Left cardiac atrium (tissue), 4 donors: ENCODE results near the gene C20orf173. TPM values are rescaled to one million over a fixed set of nuclear protein-coding genes. Genes with fewer than 3 reads are reported as not detected.

Experiments
- ATAC-seq, 2 donors: fragments of 200-7000 bp; cut with Tn5 transposase; one replicate each; pipeline ENCODE4 v1.9.1; 2020; ENCODE audit warnings: mild to moderate bottlenecking in 2 of 2, moderate library complexity in 2 of 2
- DNase-seq: peaks from one replicate; pipeline ENCODE4 v3.0.0-alpha.2; 2020
- intact Hi-C, 2 donors: fragments of 100-400 bp; cut with DNase I; formaldehyde crosslinking; loops; one replicate each; pipeline versions ENCODE4 v1.14.1 to v1.15.1; 2022 to 2023
- total RNA-seq, 2 donors: library from RNA; stranded (reverse); fragmentation: NEBNext Ultra II Directional; extraction: Animal tissue kit (Norgen Biotek cat#: 25700); gene quantifications; one replicate each; pipeline ENCODE4 v1.2.1, GENCODE V29; 2021
- donor health status: DM: no; HTN: yes; CAD: no.
- donor health status: DM: no; HTN: yes; CAD: no; lungs with severe emphysema.
- donor health status: DM: yes; HTN: yes; CAD: no.
- donor health status: Dilated cardiomyopathy.

The C20orf173 gene
- total RNA-seq, 2 donors from 2014 or later = not detected

- no peak for ATAC-seq
- intact Hi-C loops = no loop called here
- DNase-seq = no peak
Measured at GRCh38 chr20:35487479-35487878, 42.0 kb downstream of the C20orf173 start.

DNA sequence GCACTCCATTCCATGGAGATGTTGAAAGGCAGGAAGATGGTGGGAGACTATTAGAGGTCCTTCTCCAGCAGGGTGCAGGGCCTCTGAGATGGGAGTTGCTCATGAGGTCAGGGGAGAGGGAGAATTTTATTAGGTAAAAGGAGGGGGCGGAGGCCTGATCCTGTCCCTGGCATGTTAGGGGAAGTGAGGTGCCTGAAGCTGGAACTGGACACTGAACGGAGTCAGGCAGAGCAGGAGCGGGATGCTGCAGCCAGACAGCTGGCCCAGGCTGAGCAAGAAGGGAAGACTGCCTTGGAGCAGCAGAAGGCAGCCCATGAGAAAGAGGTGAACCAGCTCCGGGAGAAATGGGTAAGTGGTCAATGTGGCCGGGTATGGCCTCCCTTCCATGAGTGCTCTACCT is 49.7 kb downstream of the C20orf173 start:
- intact Hi-C loops = no loop called here
- DNase-seq (no peak), ATAC-seq (no peak)

DNA sequence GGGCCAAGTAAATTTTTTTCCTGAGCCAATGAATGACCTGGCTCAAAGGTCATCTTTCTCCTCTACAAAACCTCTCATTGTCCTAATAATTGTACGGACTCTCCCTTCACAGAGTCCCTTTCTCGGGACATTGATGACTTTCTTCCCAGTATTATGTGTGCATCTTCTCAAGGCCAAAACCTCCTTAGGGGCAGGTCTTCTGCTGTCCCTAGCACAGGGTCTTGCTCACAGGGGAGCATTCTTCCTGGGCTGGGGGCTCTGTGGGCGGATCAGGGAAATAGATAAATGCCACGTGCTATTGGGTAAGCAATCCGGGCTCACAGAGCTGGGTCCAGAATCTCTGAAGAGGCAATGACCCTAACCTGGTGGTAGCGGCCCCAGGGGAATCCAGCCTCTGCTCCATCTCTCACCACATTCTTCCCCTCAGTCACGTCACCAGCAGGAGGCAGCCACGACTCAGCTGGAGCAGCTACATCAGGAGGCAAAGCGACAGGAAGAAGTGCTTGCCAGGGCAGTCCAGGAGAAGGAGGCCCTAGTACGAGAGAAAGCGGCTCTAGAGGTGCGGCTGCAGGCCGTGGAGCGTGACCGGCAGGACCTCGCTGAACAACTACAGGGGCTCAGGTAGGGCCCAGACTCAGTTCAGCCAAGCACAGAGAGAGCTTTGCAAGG is 50.5 kb downstream of the C20orf173 start:
- ATAC-seq (no peak), DNase-seq (no peak)
- intact Hi-C loops = no loop called here

Other genes starting within 250 kb of the C20orf173 start
- gene EIF6, start 244.9 kb downstream of the C20orf173 start, total RNA-seq = 10 to 100 TPM; 40.1 to 59.7 TPM
- gene FAM83C, start 237.2 kb downstream of the C20orf173 start, total RNA-seq = not detected
- gene UQCC1, start 117.7 kb downstream of the C20orf173 start, total RNA-seq = 10 to 100 TPM; 77.5 to 94.6 TPM
- 1 to 10 TPM in 1 of 2 donors, under 1 TPM in 1; 0.56 to 1.3 TPM for gene GDF5, start 91.4 kb downstream of the C20orf173 start, total RNA-seq
- 10 to 100 TPM; 11.1 to 17.3 TPM for gene CEP250, start 74.1 kb downstream of the C20orf173 start, total RNA-seq
- 100 to 1,000 TPM; 119 to 120 TPM for gene ERGIC3, start 12.4 kb upstream of the C20orf173 start, total RNA-seq
- 1 to 10 TPM; 2.5 to 6.0 TPM for gene SPAG4, start 86.2 kb upstream of the C20orf173 start, total RNA-seq
- gene CPNE1, start 135.2 kb upstream of the C20orf173 start, total RNA-seq = 10 to 100 TPM; 69.1 to 84.1 TPM
- gene RBM12, start 135.2 kb upstream of the C20orf173 start, total RNA-seq = 10 to 100 TPM; 44.6 to 62.7 TPM
- 10 to 100 TPM; 33.6 to 36.8 TPM for gene NFS1, start 169.7 kb upstream of the C20orf173 start, total RNA-seq
- 100 to 1,000 TPM; 172 to 184 TPM for gene ROMO1, start 169.8 kb upstream of the C20orf173 start, total RNA-seq
- gene RBM39, start 212.6 kb upstream of the C20orf173 start, total RNA-seq = 100 to 1,000 TPM; 143 to 172 TPM
- gene PHF20, start 242.4 kb upstream of the C20orf173 start, total RNA-seq = 10 to 100 TPM; 45.5 to 50.5 TPM